ENCODE measurements around the gene HUNK.

Gene HUNK

DNA sequence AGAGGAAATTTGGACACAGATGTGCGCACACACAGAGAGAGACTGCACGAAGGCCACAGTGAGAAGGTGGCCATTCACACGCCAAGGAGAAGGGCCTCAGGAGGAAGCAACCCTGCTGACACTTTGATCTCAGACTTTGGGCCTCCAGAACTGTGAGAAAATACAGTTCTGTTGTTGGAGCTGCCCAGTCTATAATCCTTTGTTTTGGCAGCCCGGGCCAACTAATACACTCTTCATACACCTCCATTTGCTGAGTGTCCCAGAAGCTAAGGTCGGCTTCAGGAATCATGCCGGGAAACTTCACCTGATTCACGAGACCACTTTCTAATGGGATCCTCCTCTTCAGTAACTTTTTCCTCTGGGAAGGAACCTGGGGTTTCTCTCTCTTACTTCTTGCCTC lies 23.2 kb downstream of the HUNK start:
- DNase-seq, result no peak

DNA sequence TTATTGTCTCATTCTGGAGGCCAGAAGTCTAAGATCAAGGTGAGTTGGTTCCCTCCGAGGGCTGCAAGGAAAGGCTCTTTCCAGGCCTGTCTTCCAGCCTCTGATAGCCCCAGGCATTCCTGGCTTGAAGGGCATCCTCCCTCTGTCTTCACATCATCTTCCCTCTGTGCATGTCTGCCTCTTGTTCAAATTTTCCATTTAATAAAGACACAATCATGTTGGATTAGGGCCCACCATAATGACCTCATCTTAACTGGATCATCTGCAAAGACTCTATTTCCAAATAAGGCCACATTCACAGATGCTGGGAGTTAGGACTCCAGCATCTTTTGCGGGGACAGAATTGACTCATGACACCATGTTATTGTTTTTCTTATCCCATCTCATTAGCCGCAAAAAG lies 24.5 kb downstream of the HUNK start:
- peak; percentile 95 for DNase-seq

DNA sequence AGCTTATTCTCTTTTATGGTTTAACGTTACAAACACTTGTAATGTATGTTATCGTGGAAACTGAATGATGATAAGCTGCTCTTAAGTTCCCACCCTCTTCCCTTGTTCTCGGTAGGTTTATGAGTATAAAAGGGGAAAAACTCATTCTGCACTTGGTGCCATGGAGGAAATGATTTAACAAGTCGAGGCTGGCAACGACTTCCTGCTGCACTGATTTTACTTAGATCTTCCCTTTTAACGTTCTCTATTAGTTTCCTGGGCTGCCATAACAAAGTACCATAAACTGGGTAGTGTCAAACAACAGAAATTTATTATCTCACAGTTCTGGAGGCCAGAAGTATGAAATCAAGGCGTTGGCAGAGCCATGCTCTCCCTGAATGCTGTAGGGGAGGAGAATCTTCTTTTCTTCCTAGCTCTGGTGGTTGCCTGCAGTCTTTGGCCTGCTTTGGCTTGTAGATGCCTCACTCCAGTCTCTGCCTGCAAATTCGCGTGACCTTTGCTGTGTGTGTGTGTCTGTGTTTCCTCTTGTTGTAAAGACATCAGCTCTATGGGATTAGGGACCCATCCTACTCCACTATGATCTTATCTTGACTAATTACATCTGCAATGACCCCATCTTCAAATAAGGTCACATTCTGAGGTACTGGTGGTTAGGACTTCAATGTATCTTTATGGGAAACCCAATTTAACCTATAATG lies 26.3 kb downstream of the HUNK start:
- no peak for DNase-seq

GRCh38 chr21:31900121-31900895 lies 27.5 kb downstream of the HUNK start:
- no peak for DNase-seq

DNA sequence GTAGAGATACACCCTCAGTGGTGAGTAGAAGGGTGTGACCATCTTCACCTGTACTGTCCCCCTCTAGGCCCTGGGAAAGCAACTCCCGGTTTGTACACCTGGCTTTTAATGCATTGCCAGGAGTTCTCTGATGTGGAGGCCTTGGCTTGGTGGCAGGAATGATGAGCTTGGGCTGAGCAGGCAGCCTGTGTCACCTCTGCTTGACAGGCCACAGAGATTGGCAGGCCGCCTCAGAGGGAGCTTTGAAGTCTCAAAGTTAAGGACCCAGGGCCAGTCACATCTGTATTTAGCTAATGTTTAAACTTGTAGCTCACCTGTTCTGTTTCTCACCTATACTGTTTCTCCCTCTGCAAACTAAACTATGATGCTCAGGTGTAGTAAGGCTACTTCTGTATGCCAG lies 28.5 kb downstream of the HUNK start:
- no peak for DNase-seq

GRCh38 chr21:31902438-31902837 lies 29.6 kb downstream of the HUNK start:
- no peak for DNase-seq

- DNase-seq, result no peak
These were observed 31.1 kb downstream of the HUNK start for GRCh38 chr21:31903896-31904295.

- peak; percentile 71 for DNase-seq
These were observed 33.0 kb downstream of the HUNK start for GRCh38 chr21:31905503-31906451.

DNA sequence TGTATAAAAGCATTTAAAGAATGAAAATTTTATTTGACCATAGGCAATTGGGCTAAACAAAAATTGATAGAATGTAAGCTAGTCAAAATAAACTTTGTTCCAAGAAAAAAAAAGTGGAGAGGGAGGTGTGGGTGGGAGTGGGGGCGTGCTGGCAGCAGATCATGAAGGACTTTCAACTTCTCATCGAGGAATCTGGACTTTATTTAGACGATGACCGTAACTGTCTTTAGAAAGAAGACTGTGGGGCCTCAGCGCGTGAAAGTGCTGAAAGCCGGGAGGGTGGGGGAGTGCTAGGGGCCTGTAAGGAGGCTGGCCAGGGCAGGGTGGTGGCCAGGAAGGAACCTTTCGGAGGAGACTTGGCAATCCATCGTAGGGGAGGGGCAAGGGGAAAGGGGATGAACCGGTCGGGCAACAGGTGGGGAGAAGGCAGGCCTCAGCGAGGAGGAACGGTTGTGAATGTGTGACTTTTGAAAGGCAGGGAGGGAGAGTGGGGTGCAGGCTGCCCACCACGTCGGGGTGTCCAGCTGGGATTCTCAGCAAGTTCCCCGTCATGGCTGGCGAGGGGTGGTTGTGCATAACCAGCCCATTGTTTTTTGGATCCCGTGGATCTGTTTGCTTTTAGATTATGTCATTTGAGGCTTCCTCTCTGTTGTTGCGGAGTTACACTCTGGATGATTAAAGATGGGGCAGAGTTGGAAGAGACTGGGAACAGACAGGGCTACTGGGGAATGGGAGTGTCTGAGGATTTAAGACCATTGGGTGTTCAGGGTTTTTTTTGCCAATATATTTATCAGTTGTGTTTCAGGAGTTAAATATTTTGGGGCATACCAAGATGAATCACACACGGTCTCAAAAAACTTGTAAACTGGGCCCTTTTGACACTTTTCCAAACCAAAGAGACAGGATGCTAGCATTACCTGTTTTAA lies 35.5 kb downstream of the HUNK start:
- peak; percentile 85 for DNase-seq

DNA sequence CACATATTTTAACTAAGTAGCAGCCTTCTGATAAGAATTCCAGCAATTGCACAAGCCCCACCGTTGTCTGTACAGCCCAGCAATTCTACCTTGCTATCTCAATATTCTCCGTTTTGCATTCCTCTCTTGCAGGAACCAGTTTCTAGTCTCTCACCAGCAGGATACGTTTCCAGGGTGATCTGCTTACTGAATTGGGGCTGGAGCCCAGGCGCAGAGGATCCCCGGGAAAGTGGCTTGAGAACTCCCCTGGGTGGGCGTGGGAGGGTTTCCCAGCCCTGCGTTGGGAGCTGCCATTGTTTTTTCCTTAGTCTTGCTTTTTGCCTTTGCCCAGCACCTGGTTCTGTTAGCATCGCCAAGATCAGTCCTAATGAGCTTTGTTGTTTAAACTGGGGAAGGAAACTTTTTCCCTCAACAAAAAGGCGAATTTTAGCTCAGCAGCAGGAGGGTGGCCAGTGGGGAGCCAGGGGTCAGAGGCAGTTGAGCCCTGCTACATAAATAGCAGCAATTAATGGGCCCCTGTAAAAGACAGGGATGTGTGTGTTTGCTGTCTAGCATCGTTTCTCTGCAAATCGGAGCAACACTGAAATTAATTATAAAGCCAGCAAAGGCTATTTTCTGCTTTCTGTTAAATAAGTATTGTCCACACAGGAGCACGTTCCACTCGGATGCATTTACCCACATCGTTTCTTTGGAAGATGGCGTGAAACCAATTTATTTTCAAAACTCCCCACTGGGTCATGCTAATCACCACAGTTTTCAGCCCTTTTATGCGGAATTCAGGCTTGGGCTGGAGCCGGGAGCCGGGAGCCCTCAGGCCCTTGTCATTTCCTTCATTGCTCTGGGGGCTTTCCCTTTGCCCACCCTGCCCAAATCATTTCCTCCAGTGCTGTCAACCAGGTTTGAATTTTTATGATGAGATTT lies 36.6 kb downstream of the HUNK start:
- DNase-seq, result no peak

DNA sequence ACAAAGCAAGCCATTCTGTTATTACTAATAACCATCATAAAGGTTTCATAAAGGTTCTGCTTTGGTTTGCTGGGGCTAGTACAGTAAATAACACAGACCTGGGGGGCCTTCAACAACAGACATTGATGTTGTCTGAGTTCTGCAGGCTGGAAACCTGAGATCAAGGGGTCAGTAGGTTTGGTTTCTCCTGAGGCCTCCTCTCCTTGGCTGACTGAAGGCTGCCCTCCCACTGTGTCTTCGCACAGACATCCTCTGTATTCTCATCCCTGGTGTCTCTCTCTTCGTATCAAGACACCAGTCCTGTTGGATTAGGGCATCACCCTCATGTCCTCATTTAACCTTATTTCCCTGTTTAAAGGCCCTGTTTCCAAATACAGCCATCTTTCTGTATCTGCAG lies 37.3 kb downstream of the HUNK start:
- no peak for DNase-seq

GRCh38 chr21:31911138-31911907 lies 38.5 kb downstream of the HUNK start:
- peak; percentile 83 for DNase-seq

- no peak for DNase-seq
These were observed 39.7 kb downstream of the HUNK start for GRCh38 chr21:31912501-31912900.

DNA sequence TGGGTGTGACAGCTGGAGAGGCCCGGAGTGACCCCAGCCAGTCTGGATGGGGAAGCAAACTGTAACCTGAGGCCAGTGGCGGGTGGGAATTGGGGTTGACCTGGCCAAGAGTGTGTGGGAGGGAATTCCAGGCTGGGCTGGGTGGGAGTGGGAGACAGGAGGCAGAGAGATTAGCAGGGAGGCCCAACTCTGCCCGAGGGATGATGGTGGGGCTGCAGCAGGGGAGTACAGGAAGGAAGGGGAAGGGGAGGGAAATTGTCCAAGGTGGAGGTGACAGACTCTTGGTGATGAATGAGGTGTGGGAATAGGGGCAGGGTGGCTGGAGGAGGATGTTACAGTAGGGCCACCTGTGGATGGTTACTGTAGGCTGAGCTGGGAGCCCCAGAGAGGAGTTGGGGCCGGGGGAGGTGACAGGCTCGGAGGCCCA lies 40.4 kb downstream of the HUNK start:
- no peak for DNase-seq

GRCh38 chr21:31914472-31914871 lies 41.7 kb downstream of the HUNK start:
- no peak for DNase-seq

- DNase-seq, result no peak
These were observed 42.7 kb downstream of the HUNK start for GRCh38 chr21:31915566-31915965.

DNA sequence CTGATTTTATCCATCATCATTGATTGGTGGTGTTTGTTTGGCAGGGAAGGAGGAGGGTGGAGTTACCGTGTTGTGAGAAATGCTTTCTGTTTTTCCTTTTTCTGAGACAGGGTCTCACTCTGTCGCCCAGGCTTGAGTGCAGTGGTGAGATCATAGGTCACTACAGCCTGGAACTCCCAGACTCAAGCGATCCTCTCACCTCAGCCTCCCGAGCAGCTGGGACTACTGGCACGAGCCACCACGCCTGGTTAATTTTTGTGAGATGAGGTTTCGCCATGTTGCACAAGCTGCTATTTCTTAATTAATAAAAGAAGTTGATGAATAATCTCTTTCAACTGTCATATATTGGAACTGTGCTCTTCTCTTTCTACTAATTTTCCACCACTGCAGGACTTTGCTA lies 44.3 kb downstream of the HUNK start:
- no peak for DNase-seq

GRCh38 chr21:31918250-31918775 lies 45.5 kb downstream of the HUNK start:
- no peak for DNase-seq

GRCh38 chr21:31920275-31920674 lies 47.5 kb downstream of the HUNK start:
- DNase-seq, result no peak

DNA sequence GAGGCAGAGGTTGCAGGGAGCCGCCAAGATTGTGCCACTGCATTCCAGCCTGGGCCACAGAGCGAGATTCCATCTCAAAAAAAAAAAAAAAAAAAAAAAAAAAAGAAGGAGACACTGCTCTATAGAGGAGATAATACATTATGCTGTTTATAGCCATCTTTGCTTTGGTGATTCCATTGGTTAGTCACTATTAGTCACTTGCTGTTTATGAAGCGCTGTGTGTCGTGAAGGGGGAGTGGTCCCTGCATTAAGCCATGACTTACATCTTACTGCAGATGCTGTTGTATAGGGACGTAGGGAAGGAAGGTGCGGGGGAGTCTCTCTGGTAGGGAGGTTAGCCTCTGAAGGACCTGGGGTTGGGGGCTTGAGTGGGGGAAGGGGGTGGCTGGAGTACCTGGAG lies 48.3 kb downstream of the HUNK start:
- DNase-seq, result peak; percentile 83

All from fibroblast of skin of back (primary cell).